ENCODE results near the gene CDHR3. TPM values are rescaled to one million over a fixed set of nuclear protein-coding genes. Genes with fewer than 3 reads are reported as not detected.

Gene CDHR3
- total and polyA plus RNA-seq, 9 of the 15 experiments (the other 6 are each of a cell fraction or from before 2014, with no cell fraction given), result 0.03 to 0.66 (median 0.24) TPM; not detected in 1

DNA sequence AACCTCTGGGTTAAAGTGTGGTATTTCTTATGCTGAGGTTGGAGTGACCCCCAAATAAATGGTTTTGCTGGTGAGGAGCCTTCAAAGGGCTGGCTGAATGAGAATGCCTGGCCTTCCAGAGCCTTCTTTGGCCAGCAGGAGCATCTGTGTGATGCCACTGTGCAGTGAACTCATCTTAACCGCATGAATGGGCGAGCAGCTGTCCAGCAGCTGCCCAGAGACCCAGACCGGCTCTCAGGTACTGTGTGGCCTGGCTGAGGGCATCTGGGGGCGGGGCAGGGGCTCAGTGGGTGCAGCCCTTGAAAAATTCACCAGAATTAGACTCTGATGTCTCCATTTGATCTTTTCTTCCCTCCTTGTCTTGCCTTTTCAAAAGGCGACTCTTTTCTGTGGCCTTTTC is 90.0 kb downstream of the CDHR3 start:
- ATAC-seq (no peak), FAIRE-seq (no peak), DNase-seq (ENCODE audit: extremely low read depth in 1 of 4, low spot score in 3 of 4) (no peak)
- in situ Hi-C loops (cut with MboI), result no loop called here
- Histone ChIP-seq H3K9ac (ENCODE audit: insufficient read depth in 1 of 2, low read depth in 2 of 2, low read length in 2 of 2) (no peak overlapping the region), H3K27ac (ENCODE audit: extremely low read depth, low read depth, low read length) (no peak overlapping the region), H3K4me2 (ENCODE audit: insufficient read depth, low read length) (no peak overlapping the region), H3K4me3 (no peak overlapping the region), H3K79me2 (ENCODE audit: control insufficient read depth, insufficient read depth, low read length) (no peaks in the 10 kb centered on the region), H3K4me1 (replicated peaks in 1 of 2; ENCODE audit: control insufficient read depth in 2 of 2, insufficient read depth in 2 of 2, low read length in 2 of 2) (no peaks in the 10 kb centered on the region), H4K20me1 (replicated peaks; ENCODE audit: control insufficient read depth, insufficient read depth, low read length) (peaks cover 7% of the 10 kb centered on the region; the same call in 1 of the 2 replicates), H2AFZ (ENCODE audit: low read depth, low read length) (no peak overlapping the region), H3K27me3 (ENCODE audit: control insufficient read depth in 2 of 2, insufficient read depth in 2 of 2, low read length in 2 of 2) (peaks cover 62 to 79% of the 10 kb centered on the region in 2 experiments), H3K9me3 (replicated peaks; ENCODE audit: control insufficient read depth, insufficient read depth, low read depth, low read length) (0 out of 2 replicates have a peak, but pooled peaks cover 2% of the 10 kb centered on the region), H3K36me3 (ENCODE audit: control insufficient read depth, insufficient read depth, low read length) (no peaks in the 10 kb centered on the region), H3K9me1 (ENCODE audit: control insufficient read depth, insufficient read depth, low read length) (no peaks in the 10 kb centered on the region)
- intact Hi-C loops (cut with micrococcal nuclease), result no loop called here
- 2% methylated on average over 5 of the region's 5 CpGs for WGBS (ENCODE audit: insufficient coverage, low coverage, missing lambda C conversion rate)
- TF ChIP-seq, protein P1, sequence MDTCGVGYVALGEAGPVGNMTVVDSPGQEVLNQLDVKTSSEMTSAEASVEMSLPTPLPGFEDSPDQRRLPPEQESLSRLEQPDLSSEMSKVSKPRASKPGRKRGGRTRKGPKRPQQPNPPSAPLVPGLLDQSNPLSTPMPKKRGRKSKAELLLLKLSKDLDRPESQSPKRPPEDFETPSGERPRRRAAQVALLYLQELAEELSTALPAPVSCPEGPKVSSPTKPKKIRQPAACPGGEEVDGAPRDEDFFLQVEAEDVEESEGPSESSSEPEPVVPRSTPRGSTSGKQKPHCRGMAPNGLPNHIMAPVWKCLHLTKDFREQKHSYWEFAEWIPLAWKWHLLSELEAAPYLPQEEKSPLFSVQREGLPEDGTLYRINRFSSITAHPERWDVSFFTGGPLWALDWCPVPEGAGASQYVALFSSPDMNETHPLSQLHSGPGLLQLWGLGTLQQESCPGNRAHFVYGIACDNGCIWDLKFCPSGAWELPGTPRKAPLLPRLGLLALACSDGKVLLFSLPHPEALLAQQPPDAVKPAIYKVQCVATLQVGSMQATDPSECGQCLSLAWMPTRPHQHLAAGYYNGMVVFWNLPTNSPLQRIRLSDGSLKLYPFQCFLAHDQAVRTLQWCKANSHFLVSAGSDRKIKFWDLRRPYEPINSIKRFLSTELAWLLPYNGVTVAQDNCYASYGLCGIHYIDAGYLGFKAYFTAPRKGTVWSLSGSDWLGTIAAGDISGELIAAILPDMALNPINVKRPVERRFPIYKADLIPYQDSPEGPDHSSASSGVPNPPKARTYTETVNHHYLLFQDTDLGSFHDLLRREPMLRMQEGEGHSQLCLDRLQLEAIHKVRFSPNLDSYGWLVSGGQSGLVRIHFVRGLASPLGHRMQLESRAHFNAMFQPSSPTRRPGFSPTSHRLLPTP (IDR thresholded peaks at IDR 0.05; ENCODE audit: borderline replicate concordance, extremely low read depth, insufficient read length), result no peak
- TF ChIP-seq, protein P2, sequence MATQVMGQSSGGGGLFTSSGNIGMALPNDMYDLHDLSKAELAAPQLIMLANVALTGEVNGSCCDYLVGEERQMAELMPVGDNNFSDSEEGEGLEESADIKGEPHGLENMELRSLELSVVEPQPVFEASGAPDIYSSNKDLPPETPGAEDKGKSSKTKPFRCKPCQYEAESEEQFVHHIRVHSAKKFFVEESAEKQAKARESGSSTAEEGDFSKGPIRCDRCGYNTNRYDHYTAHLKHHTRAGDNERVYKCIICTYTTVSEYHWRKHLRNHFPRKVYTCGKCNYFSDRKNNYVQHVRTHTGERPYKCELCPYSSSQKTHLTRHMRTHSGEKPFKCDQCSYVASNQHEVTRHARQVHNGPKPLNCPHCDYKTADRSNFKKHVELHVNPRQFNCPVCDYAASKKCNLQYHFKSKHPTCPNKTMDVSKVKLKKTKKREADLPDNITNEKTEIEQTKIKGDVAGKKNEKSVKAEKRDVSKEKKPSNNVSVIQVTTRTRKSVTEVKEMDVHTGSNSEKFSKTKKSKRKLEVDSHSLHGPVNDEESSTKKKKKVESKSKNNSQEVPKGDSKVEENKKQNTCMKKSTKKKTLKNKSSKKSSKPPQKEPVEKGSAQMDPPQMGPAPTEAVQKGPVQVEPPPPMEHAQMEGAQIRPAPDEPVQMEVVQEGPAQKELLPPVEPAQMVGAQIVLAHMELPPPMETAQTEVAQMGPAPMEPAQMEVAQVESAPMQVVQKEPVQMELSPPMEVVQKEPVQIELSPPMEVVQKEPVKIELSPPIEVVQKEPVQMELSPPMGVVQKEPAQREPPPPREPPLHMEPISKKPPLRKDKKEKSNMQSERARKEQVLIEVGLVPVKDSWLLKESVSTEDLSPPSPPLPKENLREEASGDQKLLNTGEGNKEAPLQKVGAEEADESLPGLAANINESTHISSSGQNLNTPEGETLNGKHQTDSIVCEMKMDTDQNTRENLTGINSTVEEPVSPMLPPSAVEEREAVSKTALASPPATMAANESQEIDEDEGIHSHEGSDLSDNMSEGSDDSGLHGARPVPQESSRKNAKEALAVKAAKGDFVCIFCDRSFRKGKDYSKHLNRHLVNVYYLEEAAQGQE (IDR thresholded peaks at IDR 0.05; ENCODE audit: borderline replicate concordance), result peak; percentile 61
- TF ChIP-seq, protein P2 (CRISPR knock-in tag; IDR thresholded peaks at IDR 0.05; ENCODE audit: low read depth), result no peak
- no TSS peak for BruUV-seq (replicated peaks)
- POLR2A ChIA-PET, result no interaction called here
- CTCF ChIA-PET (ENCODE audit: low intra/inter-chr PET ratio), result interaction anchor here (0.6 kb wide), 1 partner anchor 177 kb away, joined by 4 read pairs; the partner anchor contains the start of gene ATXN7L1

All from K562 (cell line).